ENCODE data around the gene PEF1.

PEF1 gene

GRCh38 chr1:31581821-31582810 lies 62.6 kb downstream of the PEF1 start:
- DNase-seq, result no peak

DNA sequence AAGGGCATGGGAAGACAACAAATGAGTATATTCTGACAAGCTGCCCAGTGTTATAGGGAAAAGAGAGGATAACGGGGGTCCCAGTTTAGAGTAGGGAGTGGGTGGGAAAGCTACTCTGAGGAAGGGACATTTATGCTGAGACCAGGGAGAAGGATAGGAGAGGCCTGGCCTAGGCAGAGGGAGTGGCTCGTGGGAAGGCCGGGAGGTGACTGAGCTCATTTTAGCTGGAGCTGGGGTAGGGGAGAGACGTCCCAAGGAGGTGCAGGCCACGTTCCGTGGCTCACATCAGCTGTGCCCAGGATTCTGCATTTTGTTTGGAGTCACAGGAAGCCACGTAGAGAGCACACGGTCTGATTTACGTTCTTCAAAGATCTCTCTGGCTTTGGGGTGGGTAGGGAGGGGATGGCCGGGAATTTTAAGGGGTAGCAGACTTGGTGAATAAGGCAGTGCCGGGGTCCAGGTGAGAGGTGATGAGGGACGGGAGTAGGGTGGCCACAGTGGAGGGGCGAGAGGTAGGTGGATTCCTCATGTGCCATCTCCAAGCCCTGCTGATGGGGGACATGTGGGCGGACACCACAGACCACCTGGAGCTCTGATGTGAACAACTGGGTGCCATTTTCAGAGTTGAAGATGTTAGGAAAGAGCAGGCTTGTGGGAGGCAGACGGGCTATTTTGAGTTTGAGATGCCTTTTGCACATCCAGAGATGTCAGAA lies 63.6 kb downstream of the PEF1 start:
- DNase-seq, result no peak

DNA sequence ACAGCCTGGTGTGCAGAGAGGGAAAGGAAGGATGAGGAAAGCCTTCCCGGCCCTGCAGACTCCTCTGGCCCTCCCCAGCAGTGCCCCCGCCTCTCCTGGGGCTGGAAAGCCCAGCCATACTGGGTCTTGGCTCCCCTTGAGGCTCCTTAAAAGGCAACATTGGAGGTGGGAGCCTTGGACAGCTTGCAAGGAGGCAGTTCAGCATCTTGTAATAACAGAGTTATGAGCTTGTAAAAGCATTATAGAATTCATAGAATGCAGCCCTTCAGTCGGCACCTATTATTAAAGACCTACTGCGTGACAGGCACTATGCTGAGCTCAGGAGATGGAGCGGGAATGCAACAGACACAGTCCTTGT lies 64.2 kb downstream of the PEF1 start:
- no peak for DNase-seq
